GM19099 (cell line): Measurements from ENCODE around the gene TRIM29.

Source experiments
- POLR2A ChIP-seq: IDR thresholded peaks from 3 replicates; pipeline ENCODE4 v1.6.1; 2011; ENCODE audit warnings: low read depth; ENCODE audit not compliant: insufficient read length; ENCODE audit errors: extremely low read depth

Gene TRIM29

GRCh38 chr11:120133216-120134105 lies 4.5 kb downstream of the TRIM29 start:
- no peak for TF ChIP-seq POLR2A

- TF ChIP-seq POLR2A = no peak
Observed at GRCh38 chr11:120132645-120133185, 5.2 kb downstream of the TRIM29 start.

- TF ChIP-seq POLR2A = no peak
Observed at GRCh38 chr11:120131941-120132644, 5.8 kb downstream of the TRIM29 start.

GRCh38 chr11:120130991-120131760 lies 6.7 kb downstream of the TRIM29 start:
- TF ChIP-seq POLR2A = no peak

- no peak for TF ChIP-seq POLR2A
Observed at GRCh38 chr11:120130176-120130980, 7.5 kb downstream of the TRIM29 start.

- no peak for TF ChIP-seq POLR2A
Observed at GRCh38 chr11:120129570-120129969, 8.3 kb downstream of the TRIM29 start.

GRCh38 chr11:120128392-120129119 lies 9.4 kb downstream of the TRIM29 start:
- TF ChIP-seq POLR2A = no peak

GRCh38 chr11:120127236-120127635 lies 10.7 kb downstream of the TRIM29 start:
- TF ChIP-seq POLR2A = no peak

GRCh38 chr11:120126620-120127019 lies 11.3 kb downstream of the TRIM29 start:
- no peak for TF ChIP-seq POLR2A

GRCh38 chr11:120125509-120125908 lies 12.4 kb downstream of the TRIM29 start:
- no peak for TF ChIP-seq POLR2A

GRCh38 chr11:120125024-120125423 lies 12.9 kb downstream of the TRIM29 start:
- TF ChIP-seq POLR2A = no peak

GRCh38 chr11:120124355-120124754 lies 13.6 kb downstream of the TRIM29 start:
- TF ChIP-seq POLR2A = no peak

GRCh38 chr11:120123946-120124345 lies 14.0 kb downstream of the TRIM29 start:
- no peak for TF ChIP-seq POLR2A
